Measurements from ENCODE around the gene FBN3.
"Not testable (repeated sequence)": the region's sequence is repeated elsewhere in the genome, so short reads cannot be mapped to it uniquely, and the experiment has no call there.

FBN3 gene

DNA sequence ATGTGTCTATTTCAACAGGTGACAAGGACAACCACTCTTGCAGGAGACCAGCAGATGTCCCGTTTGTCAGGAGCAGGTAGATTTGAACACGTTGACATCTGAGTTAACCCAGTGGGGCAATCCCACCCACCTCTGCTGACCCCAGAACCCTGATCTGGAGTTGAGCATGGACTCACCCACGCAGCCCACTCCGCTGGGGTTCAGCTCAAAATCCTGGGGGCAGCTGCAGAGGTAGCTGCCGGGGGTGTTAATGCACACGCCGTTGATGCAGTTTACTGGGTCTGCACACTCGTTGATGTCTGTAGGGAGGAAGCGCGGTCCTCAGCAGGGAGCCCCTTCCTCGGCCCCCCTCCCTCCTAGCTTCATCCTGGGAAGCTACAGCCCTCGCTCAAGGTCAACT lies 39.9 kb downstream of the FBN3 start:
- Histone ChIP-seq H3K36me3 (ENCODE audit: insufficient read depth) (no peaks in the 10 kb centered on the region), H3K27me3 (ENCODE audit: insufficient read depth, low read depth) (peaks cover 20% of the 10 kb centered on the region; the same call in 1 of the 2 replicates), H3K4me2 (no peak overlapping the region), H3K4me1 (ENCODE audit: low read depth, poor library complexity, severe bottlenecking) (no peaks in the 10 kb centered on the region), H3K9ac (no peak overlapping the region), H4K20me1 (ENCODE audit: insufficient read depth) (no peaks in the 10 kb centered on the region), H3K27ac (no peak overlapping the region), H3K4me3 (IDR thresholded peaks at IDR 0.05; ENCODE audit: insufficient read depth, low read depth, low read length) (no peak overlapping the region), H2AFZ (ENCODE audit: low read depth) (no peak overlapping the region), H3K79me2 (ENCODE audit: insufficient read depth, low read depth) (no peaks in the 10 kb centered on the region)
- TF ChIP-seq CTCF (conservative IDR thresholded peaks at IDR 0.05; ENCODE audit: low read depth, low read length) = no peak

DNA sequence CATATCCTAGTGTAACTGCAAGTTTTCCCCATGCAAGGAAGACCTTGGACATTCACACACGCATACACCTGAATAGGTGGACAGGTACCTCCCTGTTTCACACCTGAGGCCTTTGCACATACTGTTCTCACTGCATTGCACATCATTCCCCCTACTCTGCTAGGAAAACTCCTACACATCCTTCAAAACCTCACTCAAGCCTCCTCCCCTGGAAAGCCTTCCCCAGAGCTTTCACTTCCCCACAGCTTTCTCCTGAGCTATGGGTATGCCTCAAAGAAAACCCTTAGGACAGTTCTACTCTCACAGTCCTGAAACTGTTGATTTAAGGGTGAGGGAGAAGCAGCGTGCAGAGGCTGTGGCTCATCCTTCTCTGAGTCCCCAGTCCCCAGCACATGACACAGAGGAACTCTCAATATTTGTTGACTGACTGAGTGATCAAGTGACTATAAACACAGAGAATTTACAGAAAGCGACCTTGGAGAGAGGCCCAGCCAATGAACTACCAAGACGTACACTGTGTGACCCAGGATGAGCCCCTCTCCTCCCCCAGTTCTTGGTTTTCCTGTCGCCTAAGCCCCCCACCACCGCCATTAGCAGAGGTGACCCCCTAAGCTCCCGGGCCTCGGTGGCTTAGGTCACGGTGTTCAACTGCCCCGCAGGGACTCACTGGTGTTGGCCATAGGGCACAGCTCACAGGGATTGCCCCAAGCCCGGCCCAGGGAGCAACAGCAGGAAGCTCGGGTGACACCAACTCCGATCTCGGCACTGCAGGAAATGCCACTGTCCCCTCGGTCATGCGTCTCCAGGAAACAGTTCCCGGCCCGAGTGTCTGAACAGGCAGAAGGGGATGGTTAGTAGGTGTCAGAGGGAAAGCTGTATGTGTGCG lies 40.6 kb downstream of the FBN3 start:
- Histone ChIP-seq H3K79me2 (ENCODE audit: insufficient read depth, low read depth) (no peaks in the 10 kb centered on the region), H3K4me2 (no peak overlapping the region), H3K4me3 (IDR thresholded peaks at IDR 0.05; ENCODE audit: insufficient read depth, low read depth, low read length) (no peak overlapping the region), H3K27me3 (ENCODE audit: insufficient read depth, low read depth) (peaks cover 20% of the 10 kb centered on the region; the same call in 1 of the 2 replicates), H3K27ac (no peak overlapping the region), H3K36me3 (ENCODE audit: insufficient read depth) (no peaks in the 10 kb centered on the region), H3K4me1 (ENCODE audit: low read depth, poor library complexity, severe bottlenecking) (no peaks in the 10 kb centered on the region), H2AFZ (ENCODE audit: low read depth) (no peak overlapping the region), H4K20me1 (ENCODE audit: insufficient read depth) (no peaks in the 10 kb centered on the region), H3K9ac (no peak overlapping the region)
- TF ChIP-seq CTCF (conservative IDR thresholded peaks at IDR 0.05; ENCODE audit: low read depth, low read length) = no peak

DNA sequence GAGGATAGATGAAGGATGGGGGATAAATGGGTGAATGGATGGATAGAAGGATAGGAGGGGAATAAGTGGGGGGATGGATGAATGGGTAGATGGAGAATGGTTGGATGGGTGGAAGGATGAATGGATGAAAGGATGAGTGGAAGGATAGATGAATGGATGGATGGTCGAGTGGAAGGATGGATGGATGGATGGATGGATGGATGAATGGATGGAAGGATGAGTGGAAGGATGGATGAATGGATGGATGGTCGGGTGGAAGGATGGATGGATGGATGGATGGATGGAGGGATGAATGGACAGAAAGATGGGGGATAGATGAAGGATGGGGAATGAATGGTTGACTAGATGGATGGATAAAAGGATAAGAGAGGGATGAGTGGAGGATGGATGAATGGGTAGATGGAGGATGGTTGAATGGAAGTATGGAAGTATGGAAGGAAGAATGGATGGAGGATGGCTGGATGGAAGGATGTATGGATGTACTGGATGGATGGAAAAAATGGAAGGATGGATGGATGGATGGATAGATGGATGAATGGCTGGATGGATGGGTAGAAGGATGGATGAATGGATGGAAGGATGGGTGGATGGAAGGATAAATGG lies 42.0 kb downstream of the FBN3 start:
- no peak for TF ChIP-seq CTCF (conservative IDR thresholded peaks at IDR 0.05; ENCODE audit: low read depth, low read length)
- Histone ChIP-seq H3K27me3 (ENCODE audit: insufficient read depth, low read depth) (peaks cover 13% of the 10 kb centered on the region; the same call in 1 of the 2 replicates), H3K27ac (no peak overlapping the region), H3K9ac (no peak overlapping the region), H3K36me3 (ENCODE audit: insufficient read depth) (no peaks in the 10 kb centered on the region), H4K20me1 (ENCODE audit: insufficient read depth) (no peaks in the 10 kb centered on the region), H3K4me1 (ENCODE audit: low read depth, poor library complexity, severe bottlenecking) (no peaks in the 10 kb centered on the region), H3K79me2 (ENCODE audit: insufficient read depth, low read depth) (no peaks in the 10 kb centered on the region), H3K4me2 (no peak overlapping the region), H2AFZ (ENCODE audit: low read depth) (no peak overlapping the region), H3K4me3 (IDR thresholded peaks at IDR 0.05; ENCODE audit: insufficient read depth, low read depth, low read length) (no peak overlapping the region)

DNA sequence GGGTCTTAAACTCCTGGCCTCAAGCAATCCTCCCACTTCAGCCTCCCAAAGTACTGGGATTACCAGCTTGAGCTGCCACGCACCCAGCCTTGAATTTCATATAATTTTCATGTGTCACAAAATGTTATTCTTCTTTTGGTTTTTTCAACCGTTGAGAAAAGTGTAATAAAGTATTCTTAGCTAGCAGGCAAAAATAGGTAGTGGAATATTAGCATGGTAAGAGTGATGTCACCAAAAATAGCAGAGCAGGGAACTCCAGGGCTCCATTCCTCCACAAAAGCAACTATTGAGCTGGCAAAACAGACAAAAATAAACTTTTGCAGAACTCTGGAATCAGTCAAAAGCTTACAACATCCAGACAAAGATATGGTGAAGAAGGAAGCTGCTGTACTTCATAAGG lies 43.9 kb downstream of the FBN3 start:
- Histone ChIP-seq H3K4me3 (IDR thresholded peaks at IDR 0.05; ENCODE audit: insufficient read depth, low read depth, low read length) (no peak overlapping the region), H3K79me2 (ENCODE audit: insufficient read depth, low read depth) (no peaks in the 10 kb centered on the region), H3K4me1 (ENCODE audit: low read depth, poor library complexity, severe bottlenecking) (no peaks in the 10 kb centered on the region), H3K9ac (no peak overlapping the region), H2AFZ (ENCODE audit: low read depth) (no peak overlapping the region), H3K4me2 (no peak overlapping the region), H3K27me3 (ENCODE audit: insufficient read depth, low read depth) (peaks cover 10% of the 10 kb centered on the region; the same call in 1 of the 2 replicates), H4K20me1 (ENCODE audit: insufficient read depth) (no peaks in the 10 kb centered on the region), H3K36me3 (ENCODE audit: insufficient read depth) (no peaks in the 10 kb centered on the region), H3K27ac (no peak overlapping the region)
- TF ChIP-seq CTCF (conservative IDR thresholded peaks at IDR 0.05; ENCODE audit: low read depth, low read length) = no peak

GRCh38 chr19:8101910-8102309 lies 47.5 kb downstream of the FBN3 start:
- not testable (repeated sequence) for H3K4me2 ChIP-seq; H2AFZ ChIP-seq (ENCODE audit: low read depth); H3K9ac ChIP-seq; H4K20me1 ChIP-seq (ENCODE audit: insufficient read depth); H3K4me3 ChIP-seq (IDR thresholded peaks at IDR 0.05; ENCODE audit: insufficient read depth, low read depth, low read length); H3K4me1 ChIP-seq (ENCODE audit: low read depth, poor library complexity, severe bottlenecking); H3K27ac ChIP-seq; H3K79me2 ChIP-seq (ENCODE audit: insufficient read depth, low read depth); H3K36me3 ChIP-seq (ENCODE audit: insufficient read depth); H3K27me3 ChIP-seq (ENCODE audit: insufficient read depth, low read depth)

Data from KMS-11 (cell line).